Measurements from ENCODE around the gene CD200. TPM values are rescaled to one million over a fixed set of nuclear protein-coding genes. Genes with fewer than 3 reads are reported as not detected.
A peak's percentile ranks its signal among the peaks of the same experiment; 100 is the strongest.

The CD200 gene
- total RNA-seq, 4 donors from 2014 or later, result 0.27 to 0.76 (median 0.36) TPM

DNA sequence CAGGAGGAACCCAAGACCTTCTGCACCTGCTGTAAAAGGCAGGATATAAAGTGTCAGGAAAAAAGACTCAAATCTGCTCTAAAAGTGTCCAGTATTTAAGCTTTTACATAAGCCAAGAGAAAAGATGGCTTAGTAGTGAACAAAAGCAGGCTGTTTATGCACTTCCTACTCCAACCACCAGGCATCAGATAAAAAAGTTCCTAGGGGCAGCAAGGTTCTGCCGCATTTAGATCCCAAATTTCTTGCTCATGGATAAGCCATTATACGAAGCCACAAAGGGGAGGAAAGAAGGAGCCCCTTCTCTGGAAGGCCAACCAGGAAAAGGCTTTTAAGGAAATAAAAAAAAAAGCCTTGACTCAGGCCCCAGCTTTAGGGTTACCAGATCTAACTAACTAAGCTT is 28.3 kb upstream of the CD200 start:
- H3K9me3 ChIP-seq, result no peaks in the 10 kb centered on the region
- in situ Hi-C loops (cut with MboI; ENCODE audit: low sequenced_read_pairs in 4 of 4) (loop anchor here in 1 of 4 donors (25.0 kb wide), 1 partner anchor 208 kb away; no protein-coding TSS in a partner anchor), intact Hi-C loops (cut with DNase I; ENCODE audit: low total_unique reads) (no loop called here)
- no peak overlapping the region for H3K27ac ChIP-seq
- DNase-seq (no peak), ATAC-seq (no peak)
- TF ChIP-seq, protein P1, sequence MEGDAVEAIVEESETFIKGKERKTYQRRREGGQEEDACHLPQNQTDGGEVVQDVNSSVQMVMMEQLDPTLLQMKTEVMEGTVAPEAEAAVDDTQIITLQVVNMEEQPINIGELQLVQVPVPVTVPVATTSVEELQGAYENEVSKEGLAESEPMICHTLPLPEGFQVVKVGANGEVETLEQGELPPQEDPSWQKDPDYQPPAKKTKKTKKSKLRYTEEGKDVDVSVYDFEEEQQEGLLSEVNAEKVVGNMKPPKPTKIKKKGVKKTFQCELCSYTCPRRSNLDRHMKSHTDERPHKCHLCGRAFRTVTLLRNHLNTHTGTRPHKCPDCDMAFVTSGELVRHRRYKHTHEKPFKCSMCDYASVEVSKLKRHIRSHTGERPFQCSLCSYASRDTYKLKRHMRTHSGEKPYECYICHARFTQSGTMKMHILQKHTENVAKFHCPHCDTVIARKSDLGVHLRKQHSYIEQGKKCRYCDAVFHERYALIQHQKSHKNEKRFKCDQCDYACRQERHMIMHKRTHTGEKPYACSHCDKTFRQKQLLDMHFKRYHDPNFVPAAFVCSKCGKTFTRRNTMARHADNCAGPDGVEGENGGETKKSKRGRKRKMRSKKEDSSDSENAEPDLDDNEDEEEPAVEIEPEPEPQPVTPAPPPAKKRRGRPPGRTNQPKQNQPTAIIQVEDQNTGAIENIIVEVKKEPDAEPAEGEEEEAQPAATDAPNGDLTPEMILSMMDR (IDR thresholded peaks at IDR 0.05 in 4 of 5, conservative IDR thresholded peaks at IDR 0.05 in 1 of 5), result no peak
- TF ChIP-seq POLR2A (IDR thresholded peaks at IDR 0.05), result no peak
- H3K4me3 ChIP-seq, result peak overlapping the region; percentile 41 to 54 (median 46)
- no peaks in the 10 kb centered on the region for H3K36me3 ChIP-seq
- no peaks in the 10 kb centered on the region for H3K27me3 ChIP-seq
- peaks cover 0 to 7% of the 10 kb centered on the region in 2 donors for H3K4me1 ChIP-seq

DNA sequence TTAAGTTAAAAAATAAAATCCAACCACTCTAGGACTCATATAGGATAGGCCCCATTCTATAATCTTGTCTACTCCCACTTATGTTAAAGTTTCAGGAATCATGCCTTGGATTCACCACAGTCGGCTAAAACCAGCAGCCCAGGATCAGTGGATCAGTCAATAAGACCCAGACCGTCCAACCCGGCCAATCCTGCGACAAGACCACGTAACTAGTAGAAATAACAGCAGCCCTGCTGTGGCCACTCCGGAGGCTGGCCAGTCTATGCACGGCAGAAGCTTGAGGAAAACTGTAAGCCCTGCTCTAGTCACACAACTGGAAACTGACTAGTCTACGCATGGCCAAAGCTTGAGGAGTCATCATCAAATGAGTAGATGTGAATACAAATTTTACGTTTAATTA is 26.1 kb upstream of the CD200 start:
- intact Hi-C loops (cut with DNase I; ENCODE audit: low total_unique reads), result no loop called here
- H3K4me3 ChIP-seq, result no peak overlapping the region
- no peak overlapping the region for H3K27ac ChIP-seq
- H3K36me3 ChIP-seq, result no peaks in the 10 kb centered on the region
- DNase-seq (no peak), ATAC-seq (no peak)
- H3K4me1 ChIP-seq, result peaks cover 0 to 7% of the 10 kb centered on the region in 2 donors
- H3K9me3 ChIP-seq, result no peaks in the 10 kb centered on the region
- no peaks in the 10 kb centered on the region for H3K27me3 ChIP-seq
- in situ Hi-C loops (cut with MboI; ENCODE audit: low sequenced_read_pairs in 4 of 4), result loop anchor here in 1 of 4 donors (25.0 kb wide), 1 partner anchor 205 kb away; no protein-coding TSS in a partner anchor
- TF ChIP-seq POLR2A (IDR thresholded peaks at IDR 0.05), result no peak
- TF ChIP-seq, protein P1 (IDR thresholded peaks at IDR 0.05 in 4 of 5, conservative IDR thresholded peaks at IDR 0.05 in 1 of 5), result no peak

DNA sequence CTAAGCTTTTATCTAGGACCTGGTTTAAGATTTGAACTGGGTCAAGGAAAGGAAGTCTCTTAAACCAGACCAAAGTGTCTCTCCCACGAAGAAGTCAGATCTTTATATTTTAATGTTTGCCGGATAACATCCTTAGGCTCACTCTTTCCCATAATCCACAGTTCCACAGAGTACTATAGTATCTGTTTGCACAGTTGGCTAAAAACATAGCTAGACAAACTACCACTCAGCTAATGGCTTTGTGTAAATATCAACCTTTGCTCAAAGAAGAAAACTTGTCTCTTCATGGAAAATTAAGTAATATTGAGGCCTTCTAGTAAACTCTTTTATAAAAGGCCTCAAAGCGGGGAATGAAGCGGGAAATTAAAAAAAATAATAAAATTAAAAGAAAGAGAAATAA is 25.4 kb upstream of the CD200 start:
- intact Hi-C loops (cut with DNase I; ENCODE audit: low total_unique reads) (no loop called here), in situ Hi-C loops (cut with MboI; ENCODE audit: low sequenced_read_pairs in 4 of 4) (loop anchor here in 1 of 4 donors (25.0 kb wide), 1 partner anchor 205 kb away; no protein-coding TSS in a partner anchor)
- Histone ChIP-seq H3K4me1 (peaks cover 0 to 7% of the 10 kb centered on the region in 2 donors), H3K9me3 (no peaks in the 10 kb centered on the region), H3K36me3 (no peaks in the 10 kb centered on the region), H3K27me3 (no peaks in the 10 kb centered on the region), H3K27ac (no peak overlapping the region), H3K4me3 (no peak overlapping the region)
- TF ChIP-seq, protein P1 (IDR thresholded peaks at IDR 0.05 in 4 of 5, conservative IDR thresholded peaks at IDR 0.05 in 1 of 5), result no peak
- TF ChIP-seq POLR2A (IDR thresholded peaks at IDR 0.05), result no peak
- ATAC-seq (no peak), DNase-seq (no peak)

DNA sequence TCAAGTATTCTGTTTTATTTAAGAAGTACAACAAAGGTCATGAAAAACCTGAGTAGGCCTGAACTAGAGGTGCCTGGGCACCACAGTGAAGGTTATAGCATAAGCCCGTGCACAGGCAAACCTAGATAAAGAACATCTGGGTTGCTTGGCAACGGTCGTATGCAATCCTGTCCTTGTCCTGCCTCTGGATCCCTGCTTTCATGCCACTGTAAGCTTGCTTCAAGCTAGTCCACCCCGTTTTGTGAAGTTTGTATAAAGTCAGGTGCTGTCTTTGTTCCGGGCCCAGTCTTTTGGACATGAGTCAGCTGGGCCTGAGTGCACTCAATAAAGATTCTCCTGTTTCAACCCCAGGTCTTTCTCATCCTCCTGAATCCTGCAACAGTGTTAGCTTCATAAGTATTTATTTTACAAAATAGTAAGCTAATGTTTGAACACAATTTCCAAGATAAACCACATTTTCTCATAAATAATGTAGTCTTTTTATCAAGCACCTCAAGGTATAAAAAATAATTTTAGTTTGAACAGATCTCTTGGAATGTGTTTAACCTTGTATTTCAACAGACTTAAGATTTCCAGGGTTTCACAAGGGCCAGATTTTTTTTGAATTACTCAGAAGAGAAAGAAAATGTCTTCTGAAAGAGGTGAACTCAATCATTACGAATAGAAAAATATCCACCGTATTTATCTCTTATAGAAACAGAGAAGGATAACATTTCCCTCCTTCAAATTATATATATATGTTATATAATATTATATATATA is 24.6 kb upstream of the CD200 start:
- H3K4me1 ChIP-seq, result peaks cover 0 to 7% of the 10 kb centered on the region in 2 donors
- no peak overlapping the region for H3K27ac ChIP-seq
- H3K9me3 ChIP-seq, result no peaks in the 10 kb centered on the region
- in situ Hi-C loops (cut with MboI; ENCODE audit: low sequenced_read_pairs in 4 of 4) (loop anchor here in 1 of 4 donors (25.0 kb wide), 1 partner anchor 204 kb away; no protein-coding TSS in a partner anchor), intact Hi-C loops (cut with DNase I; ENCODE audit: low total_unique reads) (no loop called here)
- H3K27me3 ChIP-seq, result no peaks in the 10 kb centered on the region
- TF ChIP-seq, protein P1 (IDR thresholded peaks at IDR 0.05 in 4 of 5, conservative IDR thresholded peaks at IDR 0.05 in 1 of 5), result no peak
- TF ChIP-seq POLR2A (IDR thresholded peaks at IDR 0.05), result no peak
- H3K36me3 ChIP-seq, result no peaks in the 10 kb centered on the region
- H3K4me3 ChIP-seq, result no peak overlapping the region
- ATAC-seq (no peak), DNase-seq (no peak)

Measured in gastrocnemius medialis (tissue), 4 donors.